ENCODE measurements around the gene NAXD.
"Not testable (repeated sequence)": the region's sequence is repeated elsewhere in the genome, so short reads cannot be mapped to it uniquely, and the experiment has no call there.

The NAXD gene

DNA sequence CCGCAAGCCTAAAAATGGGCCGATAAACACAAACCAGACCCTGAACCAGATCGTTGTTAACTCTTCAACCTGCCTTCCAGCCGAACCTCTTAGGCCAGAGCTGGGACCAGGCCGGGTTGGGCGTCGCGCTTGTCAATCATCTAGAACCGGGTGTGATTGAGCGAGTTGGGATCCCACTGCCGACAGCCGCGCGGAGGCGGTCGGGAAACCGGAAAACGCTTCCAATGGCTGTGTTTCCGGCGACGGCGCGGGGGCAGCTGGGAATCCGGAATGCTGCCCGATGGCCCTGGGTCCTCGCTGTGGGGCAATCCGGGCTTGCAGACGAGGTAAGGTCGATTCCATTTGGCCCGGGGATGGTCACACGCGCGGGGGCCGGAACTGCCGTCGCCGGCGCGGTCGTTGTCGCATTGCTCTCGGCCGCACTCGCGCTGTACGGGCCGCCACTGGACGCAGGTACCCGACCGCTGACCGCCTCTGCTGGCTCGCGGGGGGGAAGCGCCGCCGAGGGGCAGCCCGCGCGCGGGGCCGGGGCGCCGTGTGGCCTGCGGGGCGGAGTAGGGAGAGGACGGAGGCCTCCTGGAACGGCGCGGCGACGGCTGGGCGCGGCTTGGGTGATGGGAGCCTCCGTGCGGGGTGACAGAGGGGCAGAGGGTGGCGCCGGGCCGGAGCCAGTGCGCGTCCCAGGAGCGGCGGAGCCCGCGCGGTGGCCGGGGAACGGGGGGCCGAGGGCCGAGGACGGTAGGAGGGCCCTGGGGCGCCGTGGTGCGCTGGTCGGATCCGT, at the start of gene NAXD:
Gene NAXD (plus strand): TSS at position 224 of the 781 bp plus-strand sequence. CDS start 57 bp downstream, at position 281.
- DNase-seq, result peak; percentile 91
- in situ Hi-C loops (cut with MboI; ENCODE audit: low pct_unique_long_range_greater_than_20kb, low sequenced_read_pairs), result no loop called here

- in situ Hi-C loops (cut with MboI; ENCODE audit: low pct_unique_long_range_greater_than_20kb, low sequenced_read_pairs), result no loop called here
- DNase-seq, result no peak
These were observed 49.2 kb upstream of the NAXD start for GRCh38 chr13:110566171-110566570.

DNA sequence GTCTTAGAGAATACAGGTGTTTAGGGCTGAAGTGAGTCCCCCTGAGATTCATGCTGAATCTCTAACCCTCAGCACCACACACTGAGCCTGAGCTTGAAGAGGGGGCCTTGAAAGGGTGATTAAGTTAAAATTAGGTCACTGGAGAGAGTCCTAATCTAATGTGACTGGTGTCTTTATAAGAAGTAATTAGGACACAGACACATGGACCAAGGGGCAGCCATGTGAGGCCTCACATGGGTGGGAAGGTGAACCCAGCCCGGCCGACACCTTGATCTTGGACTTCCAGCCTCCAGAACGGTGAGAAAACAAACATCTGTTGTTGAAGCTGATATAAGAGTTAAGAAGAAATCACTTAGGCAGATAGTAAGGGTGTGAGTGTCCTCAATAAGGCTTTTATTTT, 46.7 kb upstream of the NAXD start:
- DNase-seq, result no peak

GRCh38 chr13:110569962-110570361, 45.4 kb upstream of the NAXD start:
- DNase-seq; in situ Hi-C loops (cut with MboI; ENCODE audit: low pct_unique_long_range_greater_than_20kb, low sequenced_read_pairs): not testable (repeated sequence)

More for the DNA sequence above, 46.7 kb upstream of the NAXD start:
- in situ Hi-C loops (cut with MboI; ENCODE audit: low pct_unique_long_range_greater_than_20kb, low sequenced_read_pairs), result no loop called here

DNA sequence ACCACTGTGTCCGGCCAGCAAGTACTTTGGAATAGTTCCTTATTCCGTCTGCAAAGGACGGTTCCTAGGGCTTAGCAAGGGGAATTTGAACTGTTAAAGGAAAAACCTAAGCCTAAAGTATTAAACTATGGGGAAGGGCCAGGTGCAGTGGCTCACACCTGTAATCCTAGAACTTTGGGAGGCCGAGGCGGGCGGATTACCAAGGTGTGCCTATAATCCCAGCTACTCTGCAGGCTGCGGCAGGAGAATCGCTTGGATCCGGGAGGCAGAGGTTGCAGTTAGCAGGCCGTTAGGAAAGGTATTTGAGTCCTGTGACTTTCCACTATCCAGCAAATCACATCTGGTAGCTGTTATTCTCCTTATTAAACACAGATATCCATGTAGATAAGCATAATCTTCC, 44.5 kb upstream of the NAXD start:
- in situ Hi-C loops (cut with MboI; ENCODE audit: low pct_unique_long_range_greater_than_20kb, low sequenced_read_pairs), result no loop called here
- DNase-seq, result no peak

DNA sequence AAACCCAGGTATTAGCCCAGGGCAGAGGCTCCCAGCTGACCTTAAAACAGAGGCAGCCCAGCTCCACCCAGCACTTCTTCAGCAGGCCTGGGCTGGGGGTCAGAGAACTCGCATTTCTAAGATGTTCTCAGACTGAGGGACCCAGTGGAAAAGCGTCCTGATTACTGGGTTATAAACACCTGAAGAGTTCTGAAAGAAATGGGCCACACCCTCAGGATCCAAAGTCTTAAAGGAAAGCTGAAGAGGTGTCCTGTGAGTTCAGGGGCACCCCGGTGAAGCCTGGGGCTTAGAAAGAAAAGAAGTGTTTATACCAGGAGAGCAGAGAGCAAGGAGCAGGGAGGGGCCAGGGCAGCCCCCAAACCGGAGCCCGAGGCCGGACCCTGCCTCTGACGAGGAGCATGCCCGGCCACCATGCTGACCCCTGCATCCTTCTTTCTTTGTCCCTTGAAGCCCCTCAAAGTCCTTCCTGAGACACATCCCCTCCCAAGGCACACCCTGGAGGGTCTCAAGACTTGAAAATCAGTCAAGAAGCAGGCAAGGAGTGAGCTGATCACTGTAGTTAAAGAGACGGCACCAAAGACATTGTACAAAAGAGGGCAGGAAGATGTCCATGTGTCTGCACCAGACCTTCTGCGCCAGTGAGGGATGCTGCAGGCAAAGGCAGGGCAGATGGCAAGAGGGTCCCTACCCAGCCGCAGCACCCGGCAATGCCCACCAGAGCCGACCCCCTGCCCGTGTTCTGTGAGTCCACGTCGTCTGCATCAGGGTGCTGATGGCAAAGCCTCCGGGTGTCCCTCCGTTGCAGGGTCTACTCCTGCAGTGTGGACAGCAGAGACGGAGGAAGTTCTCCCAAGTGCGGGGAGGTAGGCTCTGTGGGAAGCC, 43.2 kb upstream of the NAXD start:
- in situ Hi-C loops (cut with MboI; ENCODE audit: low pct_unique_long_range_greater_than_20kb, low sequenced_read_pairs), result no loop called here
- DNase-seq, result no peak

DNA sequence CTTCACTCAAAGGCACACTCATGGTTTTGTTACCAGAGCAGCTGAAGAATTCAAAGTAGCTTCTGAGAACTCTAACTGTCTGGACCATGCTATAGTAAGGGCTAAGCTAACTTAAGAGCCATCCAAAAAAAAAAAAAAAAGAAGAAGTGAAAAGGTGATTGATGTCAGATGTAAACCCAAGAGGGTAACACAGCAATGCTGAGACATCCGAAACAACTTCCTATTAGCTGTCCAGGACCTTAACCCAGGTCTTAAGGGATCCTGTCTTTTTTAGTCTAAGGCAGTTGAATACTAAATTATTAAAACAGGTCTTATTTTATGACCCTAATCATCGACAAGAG, 42.6 kb upstream of the NAXD start:
- in situ Hi-C loops (cut with MboI; ENCODE audit: low pct_unique_long_range_greater_than_20kb, low sequenced_read_pairs), result no loop called here
- no peak for DNase-seq

GRCh38 chr13:110574161-110574560, 41.2 kb upstream of the NAXD start:
- DNase-seq, result no peak
- in situ Hi-C loops (cut with MboI; ENCODE audit: low pct_unique_long_range_greater_than_20kb, low sequenced_read_pairs), result no loop called here

DNA sequence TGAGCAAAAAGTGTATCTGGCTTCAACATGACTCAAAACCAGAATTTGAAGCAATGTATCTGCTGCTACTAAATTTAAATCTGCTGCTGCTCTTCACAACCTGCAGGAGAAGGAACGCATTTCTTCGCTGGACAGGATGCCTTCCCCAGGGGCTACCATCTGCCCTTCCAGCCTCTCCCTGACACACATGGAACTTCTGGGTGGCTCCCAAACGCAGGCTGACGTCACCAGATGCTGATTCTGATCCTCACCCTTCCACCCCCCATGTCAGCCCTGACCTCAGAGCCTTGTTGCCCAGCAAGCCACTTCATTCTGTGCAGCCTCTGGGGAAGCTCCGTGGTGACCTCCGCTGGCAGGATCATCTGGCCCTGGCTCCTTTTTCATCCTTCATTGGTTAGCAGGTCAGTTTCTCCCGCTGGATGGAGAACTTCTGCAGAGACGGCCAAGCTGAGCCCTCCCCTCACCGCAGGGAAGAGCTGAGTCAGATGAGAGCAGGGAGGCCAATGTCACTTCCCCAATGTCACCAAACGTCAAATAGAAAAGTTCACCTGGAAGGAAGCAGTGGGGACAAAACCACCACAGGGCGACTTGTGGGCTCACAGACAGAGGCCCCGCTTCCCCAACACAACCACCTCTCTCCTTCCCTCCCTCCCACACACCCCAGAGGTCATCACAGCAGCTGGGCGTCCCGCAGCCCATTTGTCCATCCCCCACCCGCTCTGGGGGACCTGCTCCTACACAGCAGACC, 39.8 kb upstream of the NAXD start:
- in situ Hi-C loops (cut with MboI; ENCODE audit: low pct_unique_long_range_greater_than_20kb, low sequenced_read_pairs), result no loop called here
- peak; percentile 76 for DNase-seq

DNA sequence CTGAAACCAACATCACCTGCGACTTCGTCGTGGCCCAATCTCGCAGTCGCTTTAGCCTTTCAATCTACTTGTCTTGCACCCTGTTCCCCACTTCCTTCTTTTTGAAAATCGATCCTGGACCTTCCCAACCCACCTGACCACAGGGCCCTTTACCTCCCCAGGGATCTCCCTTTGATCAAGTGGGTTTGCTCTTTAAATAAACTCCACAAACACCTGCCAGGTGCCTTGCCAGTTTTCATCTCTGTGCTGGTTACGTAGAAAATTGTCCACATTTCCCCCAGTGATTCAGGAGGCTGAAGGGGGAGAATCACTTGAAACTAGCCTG, 39.3 kb upstream of the NAXD start:
- no peak for DNase-seq
- in situ Hi-C loops (cut with MboI; ENCODE audit: low pct_unique_long_range_greater_than_20kb, low sequenced_read_pairs), result no loop called here

DNA sequence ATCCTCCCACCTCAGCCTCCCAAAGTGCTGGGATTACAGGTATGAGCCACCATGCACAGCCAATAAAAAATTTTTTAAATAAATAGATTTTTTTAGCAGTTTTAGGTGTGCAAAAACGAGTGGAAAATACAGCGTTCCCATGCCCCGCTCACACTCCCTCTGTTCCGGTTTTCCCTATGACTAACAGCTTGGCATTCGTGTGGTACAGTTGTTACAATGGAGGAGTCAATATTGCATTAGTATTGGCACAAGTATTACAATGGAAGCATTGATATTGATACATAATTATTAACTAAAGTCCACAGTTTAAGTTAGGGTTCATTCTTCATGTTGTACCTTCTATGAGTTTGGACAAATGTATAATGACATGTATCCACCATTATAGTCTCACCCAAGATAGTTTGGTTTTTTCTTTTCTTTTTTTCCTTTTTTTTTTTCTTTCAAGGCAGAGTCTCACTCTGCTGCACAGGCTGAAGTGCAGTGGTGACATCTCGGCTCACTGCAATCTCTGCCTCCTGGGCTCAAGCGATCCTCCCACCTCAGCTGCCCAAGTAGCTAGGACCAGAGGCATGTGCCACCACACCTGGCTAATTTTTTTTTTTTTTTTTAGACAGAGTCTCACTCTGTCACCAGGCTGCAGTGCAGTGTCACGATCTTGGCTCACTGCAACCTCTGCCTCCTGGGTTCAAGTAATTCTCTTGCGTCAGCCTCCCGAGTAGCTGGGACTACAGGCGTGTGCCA, 38.4 kb upstream of the NAXD start:
- in situ Hi-C loops (cut with MboI; ENCODE audit: low pct_unique_long_range_greater_than_20kb, low sequenced_read_pairs), result no loop called here
- DNase-seq, result no peak

DNA sequence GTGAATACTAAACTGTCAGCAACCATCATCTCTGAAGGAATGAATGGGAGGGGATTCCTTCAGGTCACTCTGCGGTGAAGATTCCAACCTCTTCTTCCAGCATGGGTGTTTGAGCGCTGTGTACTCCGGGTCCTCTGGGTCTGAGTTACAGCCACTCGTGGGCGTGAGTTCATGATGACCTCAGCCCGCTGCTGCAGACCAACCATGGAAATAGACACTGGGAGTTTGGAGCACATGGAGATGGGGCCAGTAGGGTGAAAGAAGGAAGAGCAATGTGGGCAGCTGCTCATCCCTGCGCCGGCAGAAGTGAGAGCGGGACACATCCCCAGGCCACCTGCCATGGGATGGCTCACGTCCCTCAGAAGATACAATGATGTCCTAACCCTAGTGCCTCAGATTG, 37.0 kb upstream of the NAXD start:
- no peak for DNase-seq
- in situ Hi-C loops (cut with MboI; ENCODE audit: low pct_unique_long_range_greater_than_20kb, low sequenced_read_pairs), result no loop called here

DNA sequence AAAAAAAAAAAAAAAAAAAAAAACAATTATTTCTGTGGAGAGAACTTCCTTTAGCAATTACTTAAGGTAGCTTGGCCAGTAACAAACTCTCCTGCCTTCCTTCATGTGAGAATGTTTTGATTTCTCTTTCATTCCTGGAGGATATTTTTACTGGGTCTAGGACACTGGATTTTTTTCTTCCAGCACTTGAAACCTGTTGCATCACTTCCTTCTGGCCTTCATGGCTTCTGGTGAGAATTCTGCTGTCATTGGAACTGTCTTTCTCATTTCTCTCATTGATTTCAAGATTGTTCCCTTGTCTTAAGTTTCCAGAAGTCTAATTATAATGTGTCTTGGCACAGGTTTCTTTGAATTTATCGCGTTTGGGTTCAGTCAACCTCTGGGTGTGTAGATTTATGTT, 34.5 kb upstream of the NAXD start:
- in situ Hi-C loops (cut with MboI; ENCODE audit: low pct_unique_long_range_greater_than_20kb, low sequenced_read_pairs), result no loop called here
- no peak for DNase-seq

GRCh38 chr13:110581506-110582185, 33.7 kb upstream of the NAXD start:
- no peak for DNase-seq
- in situ Hi-C loops (cut with MboI; ENCODE audit: low pct_unique_long_range_greater_than_20kb, low sequenced_read_pairs), result no loop called here

DNA sequence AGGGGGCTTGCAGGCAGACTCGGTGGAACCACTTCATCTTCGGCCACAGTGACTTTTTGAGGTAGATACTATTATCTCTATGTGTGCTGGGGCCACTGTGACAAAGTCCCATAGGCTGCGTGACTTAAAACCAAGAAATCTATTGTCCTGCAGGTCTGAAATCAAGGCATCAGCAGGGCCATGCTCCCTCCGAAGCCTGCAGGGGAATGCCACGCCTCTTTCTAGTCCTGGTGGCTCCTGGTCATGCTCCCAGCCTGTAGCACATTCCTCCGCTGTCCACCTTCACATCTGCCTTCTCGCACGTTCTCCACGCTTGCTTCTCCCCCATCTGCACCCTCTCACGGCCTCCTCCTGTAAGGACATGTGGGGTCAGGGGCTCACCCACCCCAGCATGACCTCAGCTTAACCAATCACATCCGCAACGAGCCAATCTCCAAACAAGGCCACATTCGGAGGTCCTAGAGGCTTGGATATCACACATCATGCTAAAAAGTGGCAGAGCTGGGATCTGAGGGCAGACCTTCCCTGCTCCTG, 32.9 kb upstream of the NAXD start:
- no peak for DNase-seq
- in situ Hi-C loops (cut with MboI; ENCODE audit: low pct_unique_long_range_greater_than_20kb, low sequenced_read_pairs), result no loop called here

- DNase-seq, result no peak
- in situ Hi-C loops (cut with MboI; ENCODE audit: low pct_unique_long_range_greater_than_20kb, low sequenced_read_pairs), result no loop called here
These were observed 32.0 kb upstream of the NAXD start for GRCh38 chr13:110583178-110583865.

DNA sequence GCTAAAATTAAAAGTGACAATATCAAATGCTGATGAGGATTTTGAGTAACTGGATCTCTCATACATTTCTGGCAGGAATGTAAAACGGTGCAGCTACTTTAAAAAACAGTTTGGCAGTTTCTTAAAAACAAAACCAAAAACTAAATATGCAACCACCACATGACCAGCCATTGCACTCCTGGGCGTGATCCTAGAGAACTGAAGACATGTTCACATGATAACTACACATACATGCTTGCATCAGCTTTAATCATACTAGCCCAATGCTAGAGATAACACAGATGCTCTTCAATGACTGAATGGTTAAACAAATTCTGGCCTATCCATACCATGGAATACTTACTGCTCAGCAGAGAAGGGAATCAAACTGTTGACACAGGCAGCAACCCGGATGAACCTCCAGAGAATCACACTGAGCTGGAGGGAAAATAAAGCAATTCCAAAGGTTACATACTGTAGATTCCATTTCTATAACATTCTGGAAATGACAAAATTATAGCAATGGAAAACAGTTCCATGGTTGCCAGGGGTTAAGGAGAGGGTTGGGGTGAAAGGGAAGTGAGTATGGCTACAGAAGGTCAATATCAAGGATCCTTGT, 25.5 kb upstream of the NAXD start:
- no peak for DNase-seq
- in situ Hi-C loops (cut with MboI; ENCODE audit: low pct_unique_long_range_greater_than_20kb, low sequenced_read_pairs), result no loop called here

GRCh38 chr13:110590577-110590976, 24.8 kb upstream of the NAXD start:
- DNase-seq, result no peak
- in situ Hi-C loops (cut with MboI; ENCODE audit: low pct_unique_long_range_greater_than_20kb, low sequenced_read_pairs), result no loop called here
